ENCODE measurements around the gene TP53AIP1. TPM values are rescaled to one million over a fixed set of nuclear protein-coding genes. Genes with fewer than 3 reads are reported as not detected.

Gene TP53AIP1
- polyA plus RNA-seq, 2 of the 4 experiments (the other 2 are of a cell fraction), result 0.03 to 0.08 TPM

DNA sequence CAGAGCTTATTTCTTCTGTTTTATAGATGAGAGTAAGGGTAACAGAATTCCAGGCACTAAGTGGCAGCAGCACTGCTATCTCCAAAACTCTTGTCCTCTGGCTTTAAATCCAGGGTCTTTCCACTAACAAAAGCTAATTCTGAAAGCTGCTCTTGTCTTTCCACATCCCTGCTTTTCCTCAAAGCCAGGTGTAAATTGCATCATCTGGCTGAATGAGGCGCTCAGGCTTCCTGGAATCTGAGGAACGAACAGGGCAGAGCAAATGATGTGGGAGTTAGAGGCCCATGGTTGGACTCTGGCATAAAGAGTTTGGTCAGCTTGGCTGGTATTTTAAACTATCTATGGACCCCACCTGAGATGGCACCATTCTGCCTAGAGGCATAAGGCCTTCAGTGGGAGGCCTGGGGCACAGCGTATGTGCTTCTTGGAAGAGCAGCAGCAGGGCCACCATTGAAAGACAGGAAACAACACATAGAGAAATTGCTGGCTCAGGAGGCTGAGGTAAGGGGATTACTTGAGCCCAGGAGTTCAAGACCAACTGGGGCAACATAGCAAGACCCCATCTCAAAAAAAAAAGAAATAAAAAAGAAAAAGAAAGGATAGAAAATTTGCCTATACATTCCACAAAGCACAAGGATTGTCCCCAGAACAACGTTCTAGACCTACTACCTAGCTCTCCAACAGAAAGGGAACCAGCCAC lies 49.7 kb downstream of the TP53AIP1 start:
- no peak for ATAC-seq
- DNase-seq (ENCODE audit: low read depth in 1 of 2, low spot score in 1 of 2), result no peak
- Histone ChIP-seq H3K4me1 (no peaks in the 10 kb centered on the region), H3K27ac (no peak overlapping the region), H3K4me3 (no peak overlapping the region), H3K4me2 (no peak overlapping the region), H3K9me3 (no peaks in the 10 kb centered on the region)
- ChIA-PET CTCF (interaction anchor here (0.7 to 6.3 kb wide), 4 partner anchors 8 to 65 kb away, joined by 3 to 46 read pairs (median 12); no protein-coding TSS in a partner anchor), POLR2A (no interaction called here)
- 78% methylated on average over 3 of the region's 4 CpGs for WGBS (ENCODE audit: missing lambda C conversion rate)
- no peak for FAIRE-seq
- TF ChIP-seq EHMT2 (IDR thresholded peaks at IDR 0.05; ENCODE audit: low read depth) (no peak), TP53 (CRISPR knock-in tag; IDR thresholded peaks at IDR 0.05) (no peak)

DNA sequence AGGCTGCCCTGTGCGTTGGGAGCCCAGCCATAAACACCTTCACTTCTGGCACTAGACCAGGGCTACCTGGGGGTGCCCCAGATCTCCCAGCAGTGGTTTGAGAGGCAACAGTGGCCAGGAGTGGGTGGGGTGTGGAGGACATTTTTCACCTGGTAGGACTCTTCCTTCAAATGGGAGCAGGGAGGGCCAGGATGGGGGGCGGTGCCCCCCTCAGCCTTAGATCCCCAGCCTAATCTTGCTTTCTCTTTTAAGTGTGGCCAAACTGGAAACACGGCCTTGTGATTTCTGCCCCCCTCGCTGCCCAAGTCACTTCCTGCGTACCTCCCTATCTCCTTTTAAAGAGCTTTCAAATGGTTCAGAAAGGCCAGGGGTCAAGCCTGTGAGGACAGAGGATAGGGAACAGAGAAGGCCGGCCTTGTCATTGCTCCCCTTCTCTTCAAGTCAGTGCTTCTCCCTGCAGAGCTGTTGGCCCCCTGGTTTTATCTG lies 50.7 kb downstream of the TP53AIP1 start:
- no peak for DNase-seq (ENCODE audit: low read depth in 1 of 2, low spot score in 1 of 2)
- TF ChIP-seq SMC3 (IDR thresholded peaks at IDR 0.05), result no peak
- TF ChIP-seq CHD2 (IDR thresholded peaks at IDR 0.05; ENCODE audit: low read length, partially characterized antibody), result no peak
- TF ChIP-seq HEYL (CRISPR knock-in tag; IDR thresholded peaks at IDR 0.05), result no peak
- TF ChIP-seq RARB (CRISPR knock-in tag; IDR thresholded peaks at IDR 0.05), result no peak
- TF ChIP-seq, protein P1, sequence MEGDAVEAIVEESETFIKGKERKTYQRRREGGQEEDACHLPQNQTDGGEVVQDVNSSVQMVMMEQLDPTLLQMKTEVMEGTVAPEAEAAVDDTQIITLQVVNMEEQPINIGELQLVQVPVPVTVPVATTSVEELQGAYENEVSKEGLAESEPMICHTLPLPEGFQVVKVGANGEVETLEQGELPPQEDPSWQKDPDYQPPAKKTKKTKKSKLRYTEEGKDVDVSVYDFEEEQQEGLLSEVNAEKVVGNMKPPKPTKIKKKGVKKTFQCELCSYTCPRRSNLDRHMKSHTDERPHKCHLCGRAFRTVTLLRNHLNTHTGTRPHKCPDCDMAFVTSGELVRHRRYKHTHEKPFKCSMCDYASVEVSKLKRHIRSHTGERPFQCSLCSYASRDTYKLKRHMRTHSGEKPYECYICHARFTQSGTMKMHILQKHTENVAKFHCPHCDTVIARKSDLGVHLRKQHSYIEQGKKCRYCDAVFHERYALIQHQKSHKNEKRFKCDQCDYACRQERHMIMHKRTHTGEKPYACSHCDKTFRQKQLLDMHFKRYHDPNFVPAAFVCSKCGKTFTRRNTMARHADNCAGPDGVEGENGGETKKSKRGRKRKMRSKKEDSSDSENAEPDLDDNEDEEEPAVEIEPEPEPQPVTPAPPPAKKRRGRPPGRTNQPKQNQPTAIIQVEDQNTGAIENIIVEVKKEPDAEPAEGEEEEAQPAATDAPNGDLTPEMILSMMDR (IDR thresholded peaks at IDR 0.05), result no peak
- TF ChIP-seq, protein P2, sequence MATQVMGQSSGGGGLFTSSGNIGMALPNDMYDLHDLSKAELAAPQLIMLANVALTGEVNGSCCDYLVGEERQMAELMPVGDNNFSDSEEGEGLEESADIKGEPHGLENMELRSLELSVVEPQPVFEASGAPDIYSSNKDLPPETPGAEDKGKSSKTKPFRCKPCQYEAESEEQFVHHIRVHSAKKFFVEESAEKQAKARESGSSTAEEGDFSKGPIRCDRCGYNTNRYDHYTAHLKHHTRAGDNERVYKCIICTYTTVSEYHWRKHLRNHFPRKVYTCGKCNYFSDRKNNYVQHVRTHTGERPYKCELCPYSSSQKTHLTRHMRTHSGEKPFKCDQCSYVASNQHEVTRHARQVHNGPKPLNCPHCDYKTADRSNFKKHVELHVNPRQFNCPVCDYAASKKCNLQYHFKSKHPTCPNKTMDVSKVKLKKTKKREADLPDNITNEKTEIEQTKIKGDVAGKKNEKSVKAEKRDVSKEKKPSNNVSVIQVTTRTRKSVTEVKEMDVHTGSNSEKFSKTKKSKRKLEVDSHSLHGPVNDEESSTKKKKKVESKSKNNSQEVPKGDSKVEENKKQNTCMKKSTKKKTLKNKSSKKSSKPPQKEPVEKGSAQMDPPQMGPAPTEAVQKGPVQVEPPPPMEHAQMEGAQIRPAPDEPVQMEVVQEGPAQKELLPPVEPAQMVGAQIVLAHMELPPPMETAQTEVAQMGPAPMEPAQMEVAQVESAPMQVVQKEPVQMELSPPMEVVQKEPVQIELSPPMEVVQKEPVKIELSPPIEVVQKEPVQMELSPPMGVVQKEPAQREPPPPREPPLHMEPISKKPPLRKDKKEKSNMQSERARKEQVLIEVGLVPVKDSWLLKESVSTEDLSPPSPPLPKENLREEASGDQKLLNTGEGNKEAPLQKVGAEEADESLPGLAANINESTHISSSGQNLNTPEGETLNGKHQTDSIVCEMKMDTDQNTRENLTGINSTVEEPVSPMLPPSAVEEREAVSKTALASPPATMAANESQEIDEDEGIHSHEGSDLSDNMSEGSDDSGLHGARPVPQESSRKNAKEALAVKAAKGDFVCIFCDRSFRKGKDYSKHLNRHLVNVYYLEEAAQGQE (IDR thresholded peaks at IDR 0.05), result no peak
- no peak for TF ChIP-seq HMGXB4 (CRISPR knock-in tag; IDR thresholded peaks at IDR 0.05; ENCODE audit: borderline replicate concordance)
- no peak for TF ChIP-seq HOXA7 (CRISPR knock-in tag; IDR thresholded peaks at IDR 0.05)
- no peak for TF ChIP-seq MAX (IDR thresholded peaks at IDR 0.05)
- no peak for TF ChIP-seq ESRRA (IDR thresholded peaks at IDR 0.05; ENCODE audit: borderline replicate concordance, low read length)
- no peak for TF ChIP-seq NPAS2 (CRISPR knock-in tag; IDR thresholded peaks at IDR 0.05; ENCODE audit: borderline replicate concordance)
- TF ChIP-seq GATA3 (IDR thresholded peaks at IDR 0.05; ENCODE audit: borderline replicate concordance), result no peak
- TF ChIP-seq MAFK (IDR thresholded peaks at IDR 0.05; ENCODE audit: partially characterized antibody), result no peak
- TF ChIP-seq ATOH8 (CRISPR knock-in tag; IDR thresholded peaks at IDR 0.05; ENCODE audit: low read depth), result no peak
- no peak for TF ChIP-seq JUNB (IDR thresholded peaks at IDR 0.05)
- no peak for TF ChIP-seq RCOR1 (IDR thresholded peaks at IDR 0.05; ENCODE audit: low read depth, low read length)
- no peak for TF ChIP-seq JUN (IDR thresholded peaks at IDR 0.05)
- TF ChIP-seq EHF (CRISPR knock-in tag; IDR thresholded peaks at IDR 0.05), result no peak
- ChIA-PET POLR2A (interaction anchor here (1.1 kb wide), 1 partner anchor 13 kb away, joined by 3 read pairs; no protein-coding TSS in a partner anchor), CTCF (interaction anchor here (1.4 to 6.3 kb wide), 2 partner anchors 66 to 720 kb away, joined by 4 to 46 read pairs; no protein-coding TSS in a partner anchor)
- no peaks in the 10 kb centered on the region for H3K9me3 ChIP-seq
- WGBS (ENCODE audit: missing lambda C conversion rate), result 75% methylated on average over 5 of the region's 6 CpGs
- H3K27ac ChIP-seq, result no peak overlapping the region
- no peak overlapping the region for H3K4me2 ChIP-seq
- H3K4me1 ChIP-seq, result no peaks in the 10 kb centered on the region
- H3K4me3 ChIP-seq, result no peak overlapping the region
- ATAC-seq, result no peak
- no peak for FAIRE-seq

Data from A549 (cell line).